ENCODE data around the gene PTPRN2.
"Not testable (repeated sequence)": the region's sequence is repeated elsewhere in the genome, so short reads cannot be mapped to it uniquely, and the experiment has no call there.

GRCh38 chr7:158425676-158426075 lies 161.9 kb downstream of the PTPRN2 start:
- TF ChIP-seq, protein P1, sequence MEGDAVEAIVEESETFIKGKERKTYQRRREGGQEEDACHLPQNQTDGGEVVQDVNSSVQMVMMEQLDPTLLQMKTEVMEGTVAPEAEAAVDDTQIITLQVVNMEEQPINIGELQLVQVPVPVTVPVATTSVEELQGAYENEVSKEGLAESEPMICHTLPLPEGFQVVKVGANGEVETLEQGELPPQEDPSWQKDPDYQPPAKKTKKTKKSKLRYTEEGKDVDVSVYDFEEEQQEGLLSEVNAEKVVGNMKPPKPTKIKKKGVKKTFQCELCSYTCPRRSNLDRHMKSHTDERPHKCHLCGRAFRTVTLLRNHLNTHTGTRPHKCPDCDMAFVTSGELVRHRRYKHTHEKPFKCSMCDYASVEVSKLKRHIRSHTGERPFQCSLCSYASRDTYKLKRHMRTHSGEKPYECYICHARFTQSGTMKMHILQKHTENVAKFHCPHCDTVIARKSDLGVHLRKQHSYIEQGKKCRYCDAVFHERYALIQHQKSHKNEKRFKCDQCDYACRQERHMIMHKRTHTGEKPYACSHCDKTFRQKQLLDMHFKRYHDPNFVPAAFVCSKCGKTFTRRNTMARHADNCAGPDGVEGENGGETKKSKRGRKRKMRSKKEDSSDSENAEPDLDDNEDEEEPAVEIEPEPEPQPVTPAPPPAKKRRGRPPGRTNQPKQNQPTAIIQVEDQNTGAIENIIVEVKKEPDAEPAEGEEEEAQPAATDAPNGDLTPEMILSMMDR (conservative IDR thresholded peaks at IDR 0.05): not testable (repeated sequence)
- TF ChIP-seq EZH2 (IDR thresholded peaks at IDR 0.05; ENCODE audit: low read depth): not testable (repeated sequence)

Measured in PC-9 (cell line).